Measurements from ENCODE around the gene C2orf69.

GRCh38 chr2:199955007-199955338, 43.9 kb downstream of the C2orf69 start:
- TF ChIP-seq YY1 (IDR thresholded peaks at IDR 0.05; ENCODE audit: insufficient read depth, insufficient read length) (no peak), ZNF274 (IDR thresholded peaks at IDR 0.05; ENCODE audit: low read depth, low read length) (no peak), SUZ12 (IDR thresholded peaks at IDR 0.05; ENCODE audit: extremely low read depth, insufficient read depth, insufficient read length) (no peak)
